D721Med (cell line): Measurements from ENCODE around the gene SERPINF2.
"Not testable (repeated sequence)": the region's sequence is repeated elsewhere in the genome, so short reads cannot be mapped to it uniquely, and the experiment has no call there.

Source experiments
- DNase-seq: peaks from one replicate; pipeline ENCODE4 v3.0.0; 2011; ENCODE audit warnings: low spot score; ENCODE audit not compliant: insufficient read length
- FAIRE-seq: peaks from 2 replicates; lab custom pipeline; 2011; peaks lifted over from hg19 to GRCh38; lab: Jason Lieb, UNC
- TF ChIP-seq, protein P1 (sequence below): IDR thresholded peaks from 2 replicates; pipeline ENCODE4 v1.5.1; 2012; ENCODE audit warnings: mild to moderate bottlenecking, control low read depth; ENCODE audit not compliant: insufficient read depth; ENCODE audit errors: missing control alignments

SERPINF2 gene

DNA sequence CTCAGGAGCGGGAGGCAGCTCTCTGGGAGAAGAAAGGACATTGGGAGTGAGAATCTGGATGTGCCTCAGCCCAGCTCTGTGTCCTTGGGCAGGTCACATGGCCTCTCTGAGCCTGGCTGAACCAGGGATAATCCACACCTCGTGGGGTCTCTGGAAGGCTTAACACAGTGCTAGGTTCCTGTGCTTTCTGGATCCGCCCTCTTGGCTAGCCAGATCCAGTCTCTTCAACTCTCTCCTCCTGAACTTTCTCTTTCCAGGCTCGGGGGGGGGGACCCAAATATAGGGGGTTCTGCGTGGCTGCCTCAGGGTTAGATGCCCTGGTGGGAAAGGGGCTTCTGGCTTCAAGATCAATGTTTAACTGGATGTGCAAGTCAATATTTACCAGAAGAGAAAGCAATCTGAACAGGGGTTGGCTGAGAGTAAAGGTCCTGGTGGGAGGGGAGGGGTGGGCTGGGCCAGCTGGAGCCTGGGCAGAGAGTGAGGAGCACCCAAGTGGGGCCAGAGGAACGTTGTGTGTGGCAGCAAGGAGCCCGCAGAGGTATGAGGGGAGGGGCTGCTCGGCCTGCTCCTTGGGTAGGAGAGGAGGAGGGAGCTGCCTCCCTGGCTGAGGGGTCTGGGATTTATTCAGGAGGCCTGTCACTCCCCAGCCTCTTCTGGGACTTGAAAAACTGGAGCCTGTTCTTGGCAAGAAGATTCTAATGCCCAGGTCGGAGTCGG lies at the start of gene SERPINF2:
SERPINF2 (plus strand) TSS at position 501 of the 717 bp plus-strand sequence. CDS start 2,125 bp downstream, outside the sequence.
- TF ChIP-seq, protein P1, sequence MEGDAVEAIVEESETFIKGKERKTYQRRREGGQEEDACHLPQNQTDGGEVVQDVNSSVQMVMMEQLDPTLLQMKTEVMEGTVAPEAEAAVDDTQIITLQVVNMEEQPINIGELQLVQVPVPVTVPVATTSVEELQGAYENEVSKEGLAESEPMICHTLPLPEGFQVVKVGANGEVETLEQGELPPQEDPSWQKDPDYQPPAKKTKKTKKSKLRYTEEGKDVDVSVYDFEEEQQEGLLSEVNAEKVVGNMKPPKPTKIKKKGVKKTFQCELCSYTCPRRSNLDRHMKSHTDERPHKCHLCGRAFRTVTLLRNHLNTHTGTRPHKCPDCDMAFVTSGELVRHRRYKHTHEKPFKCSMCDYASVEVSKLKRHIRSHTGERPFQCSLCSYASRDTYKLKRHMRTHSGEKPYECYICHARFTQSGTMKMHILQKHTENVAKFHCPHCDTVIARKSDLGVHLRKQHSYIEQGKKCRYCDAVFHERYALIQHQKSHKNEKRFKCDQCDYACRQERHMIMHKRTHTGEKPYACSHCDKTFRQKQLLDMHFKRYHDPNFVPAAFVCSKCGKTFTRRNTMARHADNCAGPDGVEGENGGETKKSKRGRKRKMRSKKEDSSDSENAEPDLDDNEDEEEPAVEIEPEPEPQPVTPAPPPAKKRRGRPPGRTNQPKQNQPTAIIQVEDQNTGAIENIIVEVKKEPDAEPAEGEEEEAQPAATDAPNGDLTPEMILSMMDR = no peak
- no peak for DNase-seq
- no peak for FAIRE-seq

DNA sequence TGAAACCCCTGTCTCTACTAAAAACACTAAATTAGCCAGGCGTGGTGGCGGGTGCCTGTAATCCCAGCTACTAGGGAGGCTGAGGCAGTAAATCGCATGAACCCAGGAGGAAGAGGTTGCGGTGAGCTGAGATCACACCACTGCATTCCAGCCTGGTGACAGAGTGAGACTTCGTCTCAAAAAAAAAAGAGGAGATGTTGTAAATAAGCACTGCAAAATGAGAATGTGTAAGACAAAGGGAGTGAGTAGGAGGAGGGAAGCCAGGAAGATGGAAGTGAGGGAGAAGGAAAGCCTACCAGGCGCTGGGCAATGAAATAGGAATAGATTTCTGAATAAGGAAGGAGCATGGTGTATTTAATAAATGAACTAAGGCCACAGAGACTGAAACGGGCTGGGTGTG lies 49.3 kb upstream of the SERPINF2 start:
- FAIRE-seq (no peak), DNase-seq (no peak)
- TF ChIP-seq, protein P1 = no peak

DNA sequence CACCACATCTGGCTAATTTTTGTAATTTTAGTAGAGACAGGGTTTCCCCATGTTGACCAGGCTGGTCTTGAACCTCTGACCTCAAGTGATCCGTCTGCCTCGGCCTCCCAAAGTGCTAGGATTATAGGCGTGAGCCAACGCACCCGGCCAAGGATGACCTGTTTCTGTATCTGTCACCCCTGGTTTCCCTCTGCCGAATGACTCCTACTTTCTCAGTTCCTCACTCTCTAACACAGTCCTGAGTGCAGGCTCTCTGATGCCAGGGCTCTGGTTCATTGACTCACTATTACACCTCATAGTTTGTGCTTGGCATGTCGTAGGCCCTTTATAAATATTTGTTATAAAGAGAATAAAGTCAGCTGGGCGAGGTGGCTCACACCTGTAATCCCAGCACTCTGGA lies 47.3 kb upstream of the SERPINF2 start:
- no peak for FAIRE-seq
- DNase-seq = no peak
- TF ChIP-seq, protein P1 = no peak

DNA sequence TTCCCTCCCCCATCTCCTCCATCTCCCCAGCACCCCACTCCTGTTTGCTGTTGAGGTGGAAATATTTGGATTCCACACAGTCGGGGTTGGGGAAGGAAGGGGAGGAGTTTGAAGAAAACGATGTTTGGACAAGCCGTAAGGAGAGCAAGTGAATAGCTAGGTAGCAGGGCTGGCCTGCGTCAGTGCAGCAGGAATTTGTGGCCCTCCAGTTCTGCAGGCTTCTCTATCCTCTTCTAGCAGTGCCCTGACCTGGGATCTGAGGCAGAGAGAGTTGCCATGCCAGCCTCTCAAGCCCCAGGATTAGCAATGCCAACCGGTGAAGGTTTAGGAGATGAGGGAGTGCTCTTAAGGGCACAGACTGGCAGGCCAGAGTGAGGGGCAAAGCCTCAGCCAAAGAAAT lies 45.0 kb upstream of the SERPINF2 start:
- TF ChIP-seq, protein P1 = no peak
- no peak for FAIRE-seq
- DNase-seq = no peak

DNA sequence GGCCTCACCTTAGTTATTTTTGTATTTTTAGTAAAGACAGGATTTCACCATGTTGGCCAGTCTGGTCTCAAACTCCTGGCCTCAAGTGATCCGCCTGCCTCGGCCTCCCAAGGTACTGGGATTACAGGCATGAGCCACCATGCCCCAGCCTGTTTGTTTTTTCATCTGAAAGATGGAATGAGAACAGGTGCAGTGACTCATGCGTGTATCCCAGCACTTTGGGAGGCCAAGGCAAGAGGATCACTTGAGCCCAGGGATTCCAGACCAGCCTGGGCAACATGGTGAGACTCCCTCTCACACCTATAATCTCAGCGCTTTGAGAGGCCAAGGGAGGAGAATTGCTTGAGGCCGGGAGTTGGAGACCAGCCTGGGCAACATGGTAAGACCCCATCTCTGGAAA lies 42.8 kb upstream of the SERPINF2 start:
- DNase-seq, FAIRE-seq: not testable (repeated sequence)

DNA sequence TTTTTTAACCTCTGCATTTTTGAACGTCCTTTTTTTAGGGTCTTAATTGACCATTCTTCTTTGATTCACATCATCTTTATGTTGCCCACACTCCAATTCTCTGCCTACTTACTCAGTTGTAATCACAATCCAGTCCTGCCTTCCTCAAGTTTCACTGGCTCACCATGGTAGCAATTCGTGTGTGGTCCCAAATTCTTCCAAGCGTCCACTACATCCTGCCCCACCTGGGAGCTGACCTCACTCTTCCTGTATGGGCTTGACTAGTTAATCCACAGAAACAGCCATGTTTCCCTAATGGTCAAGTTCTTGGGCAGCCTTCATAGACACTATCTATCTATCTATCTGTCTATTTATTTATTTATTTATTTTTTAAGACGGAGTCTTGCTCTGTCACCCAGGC lies 39.6 kb upstream of the SERPINF2 start:
- FAIRE-seq (no peak), DNase-seq (no peak)
- TF ChIP-seq, protein P1 = no peak

DNA sequence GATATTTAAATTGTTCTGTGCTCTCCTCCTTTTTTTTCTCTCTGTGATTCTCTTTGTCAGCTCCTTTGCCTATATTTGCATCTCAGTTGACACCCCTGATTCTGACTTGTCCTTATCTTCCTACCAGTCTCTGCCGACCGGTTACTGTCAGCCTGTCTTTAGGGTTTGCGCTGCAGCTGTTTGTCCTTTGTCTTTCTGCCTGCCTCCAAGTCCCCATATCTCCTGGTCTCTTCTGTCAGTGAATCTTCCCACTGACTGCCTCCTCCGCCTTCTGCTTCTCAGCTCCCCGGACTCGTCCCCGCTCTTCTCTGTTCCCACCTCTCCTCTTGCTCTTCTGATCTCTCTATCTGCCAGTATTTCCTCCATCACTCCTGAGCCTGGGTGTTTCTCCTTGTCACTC lies 37.7 kb upstream of the SERPINF2 start:
- FAIRE-seq (no peak), DNase-seq (no peak)
- TF ChIP-seq, protein P1 = no peak
